Measurements from ENCODE around the gene NOL7. TPM values are rescaled to one million over a fixed set of nuclear protein-coding genes. Genes with fewer than 3 reads are reported as not detected.

The NOL7 gene
- total and polyA plus RNA-seq, 2 of the 8 experiments (the other 6 are each of a cell fraction or from before 2014, with no cell fraction given) = 16.4 to 70.4 TPM

GRCh38 chr6:13575377-13575775 is 39.8 kb upstream of the NOL7 start:
- Histone ChIP-seq H4K5ac (ENCODE audit: insufficient read length, low read depth, low read length) (no peak overlapping the region), H3K4ac (replicated peaks; ENCODE audit: insufficient read length, low read depth, low read length) (no peak overlapping the region), H2AK5ac (ENCODE audit: low read depth, low read length) (no peak overlapping the region), H2BK12ac (ENCODE audit: low read depth, low read length) (no peak overlapping the region), H3K9ac (replicated peaks in 1 of 4; ENCODE audit: extremely low read depth in 1 of 4, low read depth in 3 of 4, low read length in 3 of 4) (no peak overlapping the region; a peak in 2 of 7 replicates), H2BK15ac (ENCODE audit: low read length) (no peak overlapping the region), H4K8ac (ENCODE audit: extremely low read depth, insufficient read depth, low read length) (no peak overlapping the region), H3K79me2 (ENCODE audit: control insufficient read depth in 1 of 2, insufficient read depth in 2 of 2, low read length in 2 of 2) (peaks cover 0 to 23% of the 10 kb centered on the region in 2 experiments; a peak in 2 of 4 replicates), H3K27me3 (replicated peaks in 1 of 4; ENCODE audit: control insufficient read depth in 3 of 4, extremely low read depth in 1 of 4, insufficient read depth in 3 of 4, low read length in 3 of 4) (no peaks in the 10 kb centered on the region), H4K91ac (replicated peaks; ENCODE audit: insufficient read length, low read length) (no peak overlapping the region), H3K56ac (replicated peaks; ENCODE audit: insufficient read length, low read depth, low read length) (no peak overlapping the region), H4K20me1 (replicated peaks in 1 of 2; ENCODE audit: control insufficient read depth in 1 of 2, insufficient read depth in 2 of 2, low read length in 2 of 2) (no peaks in the 10 kb centered on the region), H3K4me1 (replicated peaks in 1 of 4; ENCODE audit: control insufficient read depth in 3 of 4, insufficient read depth in 4 of 4, low read length in 3 of 4) (peaks cover 0 to 6% (median 5%) of the 10 kb centered on the region in 4 experiments; a peak in 6 of 7 replicates), H2BK120ac (replicated peaks; ENCODE audit: low read depth, low read length) (no peak overlapping the region), H3K23ac (ENCODE audit: insufficient read length) (no peak overlapping the region), H3K14ac (ENCODE audit: insufficient read length) (no peak overlapping the region), H3K9me3 (ENCODE audit: insufficient read depth in 2 of 2, low read depth in 1 of 2, low read length in 1 of 2) (no peaks in the 10 kb centered on the region), H3K27ac (ENCODE audit: low read depth, low read length) (no peak overlapping the region), H3K23me2 (ENCODE audit: low read depth, low read length) (peaks cover 5% of the 10 kb centered on the region), H2AFZ (ENCODE audit: low read length) (no peak overlapping the region), H3K18ac (ENCODE audit: extremely low read depth, low read length) (no peak overlapping the region), H3K4me2 (ENCODE audit: insufficient read depth in 1 of 2, low read depth in 2 of 2, low read length in 2 of 2) (peak overlapping the region; percentile 71 to 77; a peak in 3 of 4 replicates), H2BK20ac (ENCODE audit: low read length) (no peak overlapping the region), H3K4me3 (ENCODE audit: extremely low read depth in 1 of 4, insufficient read depth in 2 of 4, low read depth in 3 of 4, low read length in 4 of 4) (peak overlapping the region in 3 of 4 experiments; percentile 72 to 80 (median 78); a peak in 5 of 8 replicates), H3K79me1 (ENCODE audit: low read depth, low read length) (no peaks in the 10 kb centered on the region), H3K36me3 (ENCODE audit: control insufficient read depth in 2 of 4, insufficient read depth in 4 of 4, low read length in 3 of 4) (peaks cover 0 to 6% (median 0%) of the 10 kb centered on the region in 4 experiments; a peak in 1 of 8 replicates), H2BK5ac (ENCODE audit: low read depth, low read length) (no peak overlapping the region; the same call in 1 of the 2 replicates)
- ChIA-PET POLR2A (ENCODE audit: partially characterized antibody) (interaction anchor here (0.8 to 5.1 kb wide), 21 partner anchors 9 to 247 kb away, joined by 3 to 32 read pairs (median 5); partner anchors contain the start of genes GFOD1, NOL7 and TBC1D7), CTCF (ENCODE audit: partially characterized antibody) (interaction anchor here (0.7 to 3.4 kb wide), 39 partner anchors 9 to 297 kb away, joined by 3 to 20 read pairs (median 6); partner anchors contain the start of genes NOL7 and TBC1D7)
- WGBS, 2 experiments (ENCODE audit: extremely low coverage in 1 of 2, insufficient coverage in 1 of 2, insufficient read length in 1 of 2, insufficient replicate concordance in 2 of 2, low coverage in 1 of 2, low lambda C conversion rate in 2 of 2, missing lambda C conversion rate in 1 of 2) = 39% methylated on average over 3 of the region's 3 CpGs; no CpG with 5 or more reads in 1 of the 2 experiments
- DNase-seq (ENCODE audit: low read depth in 1 of 2, low spot score in 2 of 2) (no peak), FAIRE-seq (no peak)
- TF ChIP-seq, protein P1, sequence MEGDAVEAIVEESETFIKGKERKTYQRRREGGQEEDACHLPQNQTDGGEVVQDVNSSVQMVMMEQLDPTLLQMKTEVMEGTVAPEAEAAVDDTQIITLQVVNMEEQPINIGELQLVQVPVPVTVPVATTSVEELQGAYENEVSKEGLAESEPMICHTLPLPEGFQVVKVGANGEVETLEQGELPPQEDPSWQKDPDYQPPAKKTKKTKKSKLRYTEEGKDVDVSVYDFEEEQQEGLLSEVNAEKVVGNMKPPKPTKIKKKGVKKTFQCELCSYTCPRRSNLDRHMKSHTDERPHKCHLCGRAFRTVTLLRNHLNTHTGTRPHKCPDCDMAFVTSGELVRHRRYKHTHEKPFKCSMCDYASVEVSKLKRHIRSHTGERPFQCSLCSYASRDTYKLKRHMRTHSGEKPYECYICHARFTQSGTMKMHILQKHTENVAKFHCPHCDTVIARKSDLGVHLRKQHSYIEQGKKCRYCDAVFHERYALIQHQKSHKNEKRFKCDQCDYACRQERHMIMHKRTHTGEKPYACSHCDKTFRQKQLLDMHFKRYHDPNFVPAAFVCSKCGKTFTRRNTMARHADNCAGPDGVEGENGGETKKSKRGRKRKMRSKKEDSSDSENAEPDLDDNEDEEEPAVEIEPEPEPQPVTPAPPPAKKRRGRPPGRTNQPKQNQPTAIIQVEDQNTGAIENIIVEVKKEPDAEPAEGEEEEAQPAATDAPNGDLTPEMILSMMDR (IDR thresholded peaks at IDR 0.05; ENCODE audit: control extremely low read depth in 1 of 3, insufficient read depth in 1 of 3, low read depth in 1 of 3, low read length in 3 of 3) = peak; percentile 69 to 79 (median 69)
- TF ChIP-seq RAD21 (IDR thresholded peaks at IDR 0.05 in 1 of 2, conservative IDR thresholded peaks at IDR 0.05 in 1 of 2; ENCODE audit: low read depth in 2 of 2, low read length in 2 of 2) (peak in 1 of 2 experiments; percentile 72; a peak in 2 of 4 replicates), SUZ12 (IDR thresholded peaks at IDR 0.05; ENCODE audit: low read length) (no peak), RXRA (IDR thresholded peaks at IDR 0.05; ENCODE audit: insufficient read depth, low read depth, low read length) (no peak), PHF8 (conservative IDR thresholded peaks at IDR 0.05; ENCODE audit: low read depth, low read length) (no peak), TEAD4 (IDR thresholded peaks at IDR 0.05; ENCODE audit: low read depth, low read length) (no peak), FOSL1 (IDR thresholded peaks at IDR 0.05; ENCODE audit: insufficient read depth, low read depth, low read length) (no peak), SP1 (IDR thresholded peaks at IDR 0.05; ENCODE audit: low read depth, low read length) (0 out of 2 replicates have a peak, but pooled peaks have one; percentile 28), CHD2 (IDR thresholded peaks at IDR 0.05; ENCODE audit: low read length) (no peak), JUND (IDR thresholded peaks at IDR 0.05; ENCODE audit: low read length) (no peak)
